Esophagus squamous epithelium (tissue), 4 donors: ENCODE measurements around the gene COQ10B.

Experiments used
- POLR2A ChIP-seq, 4 donors: fragments of 450-650 bp; IDR thresholded peaks; one replicate each; pipeline ENCODE4 v1.6.1; 2017; ENCODE audit warnings: antibody characterized with exemption in 4 of 4, mild to moderate bottlenecking in 4 of 4, moderate library complexity in 3 of 4
- TF ChIP-seq, protein P1 (sequence below), 6 experiments: fragments of 450-650 bp in 4 of 6; fragments of 200-600 bp in 2 of 6; sonication (generic) in 2 of 6; IDR thresholded peaks; one replicate each; pipeline ENCODE4 v1.5.1; 2016 to 2019; ENCODE audit warnings: antibody characterized with exemption in 6 of 6, mild to moderate bottlenecking in 4 of 6, moderate library complexity in 4 of 6

DNA sequence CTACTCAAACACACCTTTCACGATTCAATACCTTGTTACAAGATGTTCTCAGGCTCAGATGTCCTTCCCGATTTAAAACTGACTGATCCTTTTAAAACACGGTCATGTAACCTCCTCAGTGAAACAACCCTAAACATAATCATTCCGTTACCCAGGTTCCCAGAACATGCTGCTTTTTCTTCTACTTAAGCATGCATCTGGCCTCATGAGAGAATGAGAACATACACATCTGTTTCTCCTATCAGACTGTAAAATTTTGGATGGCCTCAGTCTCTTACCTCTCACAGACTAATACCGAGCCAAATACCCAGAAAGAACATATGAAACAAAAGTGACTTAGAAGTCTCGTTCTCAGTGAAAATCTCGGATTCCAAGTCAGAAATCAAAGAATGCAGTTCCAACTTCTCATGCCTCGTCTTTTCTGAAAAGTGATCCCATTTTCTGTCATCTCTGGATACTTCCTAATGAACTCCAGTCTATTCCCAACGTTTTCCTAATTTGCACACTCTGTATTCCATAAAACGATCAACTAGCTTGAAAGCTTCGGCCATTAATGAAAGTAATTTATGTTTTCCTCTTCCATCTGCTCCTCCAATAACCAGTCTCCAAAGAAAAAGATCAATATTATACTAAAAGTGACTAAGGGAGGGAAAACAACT is 19.4 kb upstream of the COQ10B start:
- no peak for TF ChIP-seq POLR2A (IDR thresholded peaks at IDR 0.05)
- TF ChIP-seq, protein P1, sequence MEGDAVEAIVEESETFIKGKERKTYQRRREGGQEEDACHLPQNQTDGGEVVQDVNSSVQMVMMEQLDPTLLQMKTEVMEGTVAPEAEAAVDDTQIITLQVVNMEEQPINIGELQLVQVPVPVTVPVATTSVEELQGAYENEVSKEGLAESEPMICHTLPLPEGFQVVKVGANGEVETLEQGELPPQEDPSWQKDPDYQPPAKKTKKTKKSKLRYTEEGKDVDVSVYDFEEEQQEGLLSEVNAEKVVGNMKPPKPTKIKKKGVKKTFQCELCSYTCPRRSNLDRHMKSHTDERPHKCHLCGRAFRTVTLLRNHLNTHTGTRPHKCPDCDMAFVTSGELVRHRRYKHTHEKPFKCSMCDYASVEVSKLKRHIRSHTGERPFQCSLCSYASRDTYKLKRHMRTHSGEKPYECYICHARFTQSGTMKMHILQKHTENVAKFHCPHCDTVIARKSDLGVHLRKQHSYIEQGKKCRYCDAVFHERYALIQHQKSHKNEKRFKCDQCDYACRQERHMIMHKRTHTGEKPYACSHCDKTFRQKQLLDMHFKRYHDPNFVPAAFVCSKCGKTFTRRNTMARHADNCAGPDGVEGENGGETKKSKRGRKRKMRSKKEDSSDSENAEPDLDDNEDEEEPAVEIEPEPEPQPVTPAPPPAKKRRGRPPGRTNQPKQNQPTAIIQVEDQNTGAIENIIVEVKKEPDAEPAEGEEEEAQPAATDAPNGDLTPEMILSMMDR (IDR thresholded peaks at IDR 0.05) = no peak
